ENCODE data around the gene RIN3.

DNA sequence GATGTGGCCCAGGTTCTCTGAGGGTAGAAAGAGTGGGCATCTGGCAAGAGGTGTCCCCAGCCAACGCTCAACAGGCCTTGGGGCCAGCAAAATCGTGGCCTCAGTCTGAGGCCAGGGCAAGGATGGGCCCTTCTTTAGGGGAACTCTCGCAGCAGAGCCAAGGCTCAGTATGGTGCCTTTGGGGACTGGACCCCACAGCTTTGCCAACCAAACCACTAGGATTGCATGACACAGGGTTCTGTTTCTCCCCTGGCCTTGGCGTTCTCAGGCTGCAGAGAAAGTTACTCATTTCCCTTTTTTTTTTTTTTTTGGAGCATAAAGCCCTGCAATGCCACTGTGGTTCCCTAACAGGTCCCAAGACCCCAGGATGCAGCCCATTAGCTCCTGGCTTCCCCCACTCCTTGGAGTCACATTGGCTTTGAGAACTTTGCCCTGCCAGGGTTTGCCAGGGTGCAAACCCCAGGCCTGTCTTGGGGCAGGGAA lies 134.3 kb downstream of the RIN3 start:
- TF ChIP-seq, protein P1, sequence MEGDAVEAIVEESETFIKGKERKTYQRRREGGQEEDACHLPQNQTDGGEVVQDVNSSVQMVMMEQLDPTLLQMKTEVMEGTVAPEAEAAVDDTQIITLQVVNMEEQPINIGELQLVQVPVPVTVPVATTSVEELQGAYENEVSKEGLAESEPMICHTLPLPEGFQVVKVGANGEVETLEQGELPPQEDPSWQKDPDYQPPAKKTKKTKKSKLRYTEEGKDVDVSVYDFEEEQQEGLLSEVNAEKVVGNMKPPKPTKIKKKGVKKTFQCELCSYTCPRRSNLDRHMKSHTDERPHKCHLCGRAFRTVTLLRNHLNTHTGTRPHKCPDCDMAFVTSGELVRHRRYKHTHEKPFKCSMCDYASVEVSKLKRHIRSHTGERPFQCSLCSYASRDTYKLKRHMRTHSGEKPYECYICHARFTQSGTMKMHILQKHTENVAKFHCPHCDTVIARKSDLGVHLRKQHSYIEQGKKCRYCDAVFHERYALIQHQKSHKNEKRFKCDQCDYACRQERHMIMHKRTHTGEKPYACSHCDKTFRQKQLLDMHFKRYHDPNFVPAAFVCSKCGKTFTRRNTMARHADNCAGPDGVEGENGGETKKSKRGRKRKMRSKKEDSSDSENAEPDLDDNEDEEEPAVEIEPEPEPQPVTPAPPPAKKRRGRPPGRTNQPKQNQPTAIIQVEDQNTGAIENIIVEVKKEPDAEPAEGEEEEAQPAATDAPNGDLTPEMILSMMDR (IDR thresholded peaks at IDR 0.05): no peak
- TF ChIP-seq POLR2A (IDR thresholded peaks at IDR 0.05) (no peak), POLR2AphosphoS5 (IDR thresholded peaks at IDR 0.05) (no peak)

Data from suprapubic skin (tissue), 4 donors.